ENCODE results near the gene TSPO2.

TSPO2 gene

DNA sequence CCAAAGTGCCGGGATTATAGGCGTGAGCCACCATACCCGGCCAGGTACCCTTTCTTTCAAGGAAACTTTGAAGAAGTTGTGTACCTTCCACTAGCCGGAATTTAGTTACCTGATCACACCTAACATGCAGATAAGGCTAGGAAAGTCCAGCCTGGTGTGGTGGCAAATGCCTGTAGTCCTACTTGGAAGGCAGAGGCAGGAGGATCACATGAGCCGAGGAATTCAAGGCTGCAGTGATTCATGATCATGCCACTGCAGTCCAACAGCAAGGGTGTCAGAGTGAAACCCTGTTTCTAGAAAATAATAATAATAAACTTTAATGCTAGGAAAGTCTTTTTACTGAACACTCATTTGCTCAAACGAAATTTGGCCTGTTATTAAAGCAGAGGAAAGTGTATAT lies 51.5 kb downstream of the TSPO2 start:
- DNase-seq (ENCODE audit: low read depth): peak; percentile 20
- no peak overlapping the region for H3K4me3 ChIP-seq (replicated peaks; ENCODE audit: low read depth, low read length)
- TF ChIP-seq, protein P1, sequence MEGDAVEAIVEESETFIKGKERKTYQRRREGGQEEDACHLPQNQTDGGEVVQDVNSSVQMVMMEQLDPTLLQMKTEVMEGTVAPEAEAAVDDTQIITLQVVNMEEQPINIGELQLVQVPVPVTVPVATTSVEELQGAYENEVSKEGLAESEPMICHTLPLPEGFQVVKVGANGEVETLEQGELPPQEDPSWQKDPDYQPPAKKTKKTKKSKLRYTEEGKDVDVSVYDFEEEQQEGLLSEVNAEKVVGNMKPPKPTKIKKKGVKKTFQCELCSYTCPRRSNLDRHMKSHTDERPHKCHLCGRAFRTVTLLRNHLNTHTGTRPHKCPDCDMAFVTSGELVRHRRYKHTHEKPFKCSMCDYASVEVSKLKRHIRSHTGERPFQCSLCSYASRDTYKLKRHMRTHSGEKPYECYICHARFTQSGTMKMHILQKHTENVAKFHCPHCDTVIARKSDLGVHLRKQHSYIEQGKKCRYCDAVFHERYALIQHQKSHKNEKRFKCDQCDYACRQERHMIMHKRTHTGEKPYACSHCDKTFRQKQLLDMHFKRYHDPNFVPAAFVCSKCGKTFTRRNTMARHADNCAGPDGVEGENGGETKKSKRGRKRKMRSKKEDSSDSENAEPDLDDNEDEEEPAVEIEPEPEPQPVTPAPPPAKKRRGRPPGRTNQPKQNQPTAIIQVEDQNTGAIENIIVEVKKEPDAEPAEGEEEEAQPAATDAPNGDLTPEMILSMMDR (IDR thresholded peaks at IDR 0.05; ENCODE audit: low read length, missing control alignments): no peak
